Thyroid gland (tissue), 4 donors: ENCODE results near the gene TM2D3. TPM values are rescaled to one million over a fixed set of nuclear protein-coding genes. Genes with fewer than 3 reads are reported as not detected.

Source experiments
- DNase-seq, 2 donors: peaks; one replicate each; pipeline ENCODE4 v3.0.0-alpha.2; 2019
- H3K27ac ChIP-seq, 3 donors: fragments of 200-600 bp; sonication (generic); 1 replicate in 2 of 3; 2 replicates in 1 of 3; pipeline ENCODE4 v1.5.1; 2016 to 2019; ENCODE audit warnings: mild to moderate bottlenecking in 1 of 3, moderate library complexity in 1 of 3
- H3K27me3 ChIP-seq: fragments of 200-600 bp; sonication (generic); one replicate; pipeline ENCODE4 v1.5.1; 2019
- H3K36me3 ChIP-seq, 2 donors: fragments of 200-600 bp; sonication (generic); one replicate each; pipeline ENCODE4 v1.5.1; 2016 to 2019
- H3K4me1 ChIP-seq, 2 donors: fragments of 200-600 bp; sonication (generic); one replicate each; pipeline ENCODE4 v1.5.1; 2017 to 2019
- H3K4me3 ChIP-seq, 3 donors: fragments of 200-600 bp; sonication (generic); replicated peaks in 1 of 3; 1 replicate in 2 of 3; 2 replicates in 1 of 3; pipeline ENCODE4 v1.5.1; 2016; ENCODE audit warnings: mild to moderate bottlenecking in 1 of 3
- H3K9me3 ChIP-seq: fragments of 200-600 bp; sonication (generic); one replicate; pipeline ENCODE4 v1.5.1; 2017
- CTCF ChIP-seq, 6 experiments: fragments of 200-600 bp in 3 of 6; fragments of 450-650 bp in 3 of 6; sonication (generic) in 3 of 6; IDR thresholded peaks; one replicate each; pipeline ENCODE4 v1.5.1; 2016 to 2019; ENCODE audit warnings: antibody characterized with exemption in 6 of 6, mild to moderate bottlenecking in 2 of 6, inconsistent platforms in 1 of 6, moderate library complexity in 1 of 6
- POLR2A ChIP-seq, 2 donors: fragments of 450-650 bp; IDR thresholded peaks; one replicate each; pipeline ENCODE4 v1.6.1; 2017; ENCODE audit warnings: antibody characterized with exemption in 2 of 2, mild to moderate bottlenecking in 2 of 2, moderate library complexity in 1 of 2
- WGBS, 2 donors: methylation state at CpG; one replicate each; pipeline ENCODE4 v1.1.5; 2017; 5-methylcytosine and 5-hydroxymethylcytosine counted together
- intact Hi-C: fragments of 100-400 bp; cut with DNase I; formaldehyde crosslinking; loops from one replicate; pipeline ENCODE4 v1.15.1; 2023
- total RNA-seq, 4 donors: library from RNA; depleted of rRNA; stranded (reverse); fragments of >200 nt; gene quantifications; one replicate each; pipeline ENCODE4 v1.2.3, GENCODE V29; 2016

TM2D3 gene
- total RNA-seq, 4 donors from 2014 or later, result 54.8 to 92.5 (median 71.5) TPM

- H3K27me3 ChIP-seq, result no peaks in the 10 kb centered on the region
- TF ChIP-seq POLR2A (IDR thresholded peaks at IDR 0.05), result no peak
- no peak for TF ChIP-seq CTCF (IDR thresholded peaks at IDR 0.05)
- intact Hi-C loops, result no loop called here
- no peak overlapping the region for H3K27ac ChIP-seq
- H3K36me3 ChIP-seq, result peaks cover 17 to 18% of the 10 kb centered on the region in 2 donors
- DNase-seq, result peak in 1 of 2 donors; percentile 18
- no peak overlapping the region for H3K4me3 ChIP-seq
- 93 to 96% methylated on average over 4 of the region's 4 CpGs for whole genome bisulfite sequencing, 2 donors
- H3K9me3 ChIP-seq, result no peaks in the 10 kb centered on the region
- H3K4me1 ChIP-seq, result peaks cover 0 to 6% of the 10 kb centered on the region in 2 donors
These were observed 40.8 kb upstream of the TM2D3 start for GRCh38 chr15:101692801-101693598.

- DNase-seq, result no peak
- Histone ChIP-seq H3K36me3 (peaks cover 7 to 16% of the 10 kb centered on the region in 2 donors), H3K4me1 (peaks cover 0 to 6% of the 10 kb centered on the region in 2 donors), H3K27ac (no peak overlapping the region), H3K4me3 (no peak overlapping the region), H3K9me3 (no peaks in the 10 kb centered on the region), H3K27me3 (no peaks in the 10 kb centered on the region)
- intact Hi-C loops, result no loop called here
- TF ChIP-seq POLR2A (IDR thresholded peaks at IDR 0.05) (no peak), CTCF (IDR thresholded peaks at IDR 0.05) (no peak)
- WGBS, 2 donors, result 90 to 93% methylated on average over 6 of the region's 6 CpGs
These were observed 37.7 kb upstream of the TM2D3 start for GRCh38 chr15:101689901-101690300.

GRCh38 chr15:101686718-101687117 lies 34.5 kb upstream of the TM2D3 start:
- DNase-seq, result no peak
- 85 to 96% methylated on average over 2 of the region's 2 CpGs for WGBS, 2 donors
- intact Hi-C loops, result no loop called here
- TF ChIP-seq POLR2A (IDR thresholded peaks at IDR 0.05), result no peak
- no peak for TF ChIP-seq CTCF (IDR thresholded peaks at IDR 0.05)
- peaks cover 7 to 19% of the 10 kb centered on the region in 2 donors for H3K36me3 ChIP-seq
- no peaks in the 10 kb centered on the region for H3K27me3 ChIP-seq
- no peak overlapping the region for H3K27ac ChIP-seq
- H3K4me1 ChIP-seq, result no peaks in the 10 kb centered on the region
- no peak overlapping the region for H3K4me3 ChIP-seq
- no peaks in the 10 kb centered on the region for H3K9me3 ChIP-seq

GRCh38 chr15:101684877-101685276 lies 32.7 kb upstream of the TM2D3 start:
- Histone ChIP-seq H3K4me1 (no peaks in the 10 kb centered on the region), H3K9me3 (no peaks in the 10 kb centered on the region), H3K36me3 (peaks cover 7 to 19% of the 10 kb centered on the region in 2 donors), H3K4me3 (no peak overlapping the region), H3K27me3 (no peaks in the 10 kb centered on the region), H3K27ac (no peak overlapping the region)
- no peak for TF ChIP-seq POLR2A (IDR thresholded peaks at IDR 0.05)
- intact Hi-C loops, result no loop called here
- WGBS, 2 donors, result 94 to 96% methylated on average over 3 of the region's 3 CpGs
- DNase-seq, result no peak

GRCh38 chr15:101684384-101684783 lies 32.2 kb upstream of the TM2D3 start:
- peaks cover 7 to 19% of the 10 kb centered on the region in 2 donors for H3K36me3 ChIP-seq
- no peak overlapping the region for H3K4me3 ChIP-seq
- no peak for TF ChIP-seq CTCF (IDR thresholded peaks at IDR 0.05)
- no peak for TF ChIP-seq POLR2A (IDR thresholded peaks at IDR 0.05)
- 80% methylated on average over 1 of the region's 1 CpG for WGBS, 2 donors
- H3K4me1 ChIP-seq, result no peaks in the 10 kb centered on the region
- no peaks in the 10 kb centered on the region for H3K9me3 ChIP-seq
- no peaks in the 10 kb centered on the region for H3K27me3 ChIP-seq
- DNase-seq, result no peak
- no peak overlapping the region for H3K27ac ChIP-seq
- intact Hi-C loops, result no loop called here
